ENCODE data around the gene NELFB.

GRCh38 chr9:137247916-137248175 is 7.3 kb upstream of the NELFB start:
- TF ChIP-seq CTCF (conservative IDR thresholded peaks at IDR 0.05; ENCODE audit: low read length) (no peak), EZH2phosphoT487 (IDR thresholded peaks at IDR 0.05; ENCODE audit: borderline replicate concordance, low read depth, low read length) (no peak)
